Measurements from ENCODE around the gene DPP7.
"Not testable (repeated sequence)": the region's sequence is repeated elsewhere in the genome, so short reads cannot be mapped to it uniquely, and the experiment has no call there.

Gene DPP7

GRCh38 chr9:137070906-137071275, 43.6 kb downstream of the DPP7 start:
- no peak for DNase-seq (ENCODE audit: low read depth)

GRCh38 chr9:137070201-137070905, 44.2 kb downstream of the DPP7 start, which contains the start of gene SAPCD2:
Gene SAPCD2 (minus strand): TSS chr9:137070557. CDS start chr9:137070460, 97 bp downstream.
- peak; percentile 77 for DNase-seq (ENCODE audit: low read depth)

- DNase-seq (ENCODE audit: low read depth): no peak
Observed at GRCh38 chr9:137069508-137070091, 44.9 kb downstream of the DPP7 start.

- no peak for DNase-seq (ENCODE audit: low read depth)
Observed at GRCh38 chr9:137068539-137069507, 45.7 kb downstream of the DPP7 start.

- peak; percentile 86 for DNase-seq (ENCODE audit: low read depth)
Observed at GRCh38 chr9:137067860-137068538, 46.5 kb downstream of the DPP7 start.

GRCh38 chr9:137066096-137066861, 48.3 kb downstream of the DPP7 start:
- DNase-seq (ENCODE audit: low read depth): no peak

- DNase-seq (ENCODE audit: low read depth): no peak
Observed at GRCh38 chr9:137065336-137065967, 49.1 kb downstream of the DPP7 start.

GRCh38 chr9:137064880-137065164, 49.7 kb downstream of the DPP7 start:
- no peak for DNase-seq (ENCODE audit: low read depth)

GRCh38 chr9:137064027-137064879, 50.3 kb downstream of the DPP7 start:
- peak; percentile 62 for DNase-seq (ENCODE audit: low read depth)

GRCh38 chr9:137063311-137064026, 51.1 kb downstream of the DPP7 start:
- DNase-seq (ENCODE audit: low read depth): no peak

GRCh38 chr9:137062798-137063197, 51.7 kb downstream of the DPP7 start:
- DNase-seq (ENCODE audit: low read depth): not testable (repeated sequence)

GRCh38 chr9:137062384-137062783, 52.1 kb downstream of the DPP7 start:
- no peak for DNase-seq (ENCODE audit: low read depth)
